ENCODE results near the gene PTPRB. TPM values are rescaled to one million over a fixed set of nuclear protein-coding genes. Genes with fewer than 3 reads are reported as not detected.

PTPRB gene
- total and polyA plus RNA-seq, 2 of the 8 experiments (the other 6 are each of a cell fraction or from before 2014, with no cell fraction given), result 0.36 to 0.58 TPM

DNA sequence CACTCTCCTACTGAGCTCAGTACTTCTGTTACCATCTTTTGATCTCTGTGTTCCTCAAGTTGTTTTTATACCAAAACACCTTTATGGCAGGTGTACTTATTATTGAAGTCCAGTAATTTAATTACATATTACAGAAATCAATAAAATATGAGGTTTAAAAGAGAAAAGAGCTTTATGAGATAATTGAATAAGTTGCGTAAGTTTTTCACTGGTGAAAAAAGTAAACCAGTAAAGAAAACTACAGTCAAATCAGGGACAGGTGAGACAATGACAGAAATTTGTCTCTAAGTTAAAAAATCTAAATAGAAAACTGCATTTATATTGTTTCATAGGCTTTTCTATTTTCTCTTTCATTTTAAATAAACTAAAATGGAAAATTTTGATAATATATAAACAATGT, 29.1 kb upstream of the PTPRB start:
- no peak overlapping the region for H3K9ac ChIP-seq (replicated peaks in 1 of 4; ENCODE audit: extremely low read depth in 1 of 4, low read depth in 3 of 4, low read length in 3 of 4)
- 91% methylated on average over 1 of the region's 1 CpG; no CpG with 5 or more reads in 1 of the 2 experiments for WGBS, 2 experiments (ENCODE audit: extremely low coverage in 1 of 2, insufficient coverage in 1 of 2, insufficient read length in 1 of 2, insufficient replicate concordance in 2 of 2, low coverage in 1 of 2, low lambda C conversion rate in 2 of 2, missing lambda C conversion rate in 1 of 2)
- no peak overlapping the region for H3K14ac ChIP-seq (ENCODE audit: insufficient read length)
- no peak overlapping the region for H3K56ac ChIP-seq (replicated peaks; ENCODE audit: insufficient read length, low read depth, low read length)
- H2BK20ac ChIP-seq (ENCODE audit: low read length), result no peak overlapping the region
- no peaks in the 10 kb centered on the region for H3K27me3 ChIP-seq (replicated peaks in 1 of 4; ENCODE audit: control insufficient read depth in 3 of 4, extremely low read depth in 1 of 4, insufficient read depth in 3 of 4, low read length in 3 of 4)
- TF ChIP-seq GTF2F1 (IDR thresholded peaks at IDR 0.05; ENCODE audit: borderline replicate concordance, low read depth, low read length) (no peak), SP4 (IDR thresholded peaks at IDR 0.05; ENCODE audit: low read length) (no peak), CTBP2 (IDR thresholded peaks at IDR 0.05; ENCODE audit: borderline replicate concordance, insufficient read depth, insufficient read length, low read length) (no peak)
- no peaks in the 10 kb centered on the region for H3K79me1 ChIP-seq (ENCODE audit: low read depth, low read length)
- peaks cover 0 to 8% (median 7%) of the 10 kb centered on the region in 4 experiments; a peak in 5 of 7 replicates for H3K4me1 ChIP-seq (replicated peaks in 1 of 4; ENCODE audit: control insufficient read depth in 3 of 4, insufficient read depth in 4 of 4, low read length in 3 of 4)
- no peak overlapping the region for H4K91ac ChIP-seq (replicated peaks; ENCODE audit: insufficient read length, low read length)
- CTCF ChIA-PET (ENCODE audit: partially characterized antibody), result interaction anchor here (0.6 kb wide), 1 partner anchor 787 kb away, joined by 3 read pairs; no protein-coding TSS in a partner anchor
- no peak overlapping the region for H3K23ac ChIP-seq (ENCODE audit: insufficient read length)
- no peaks in the 10 kb centered on the region for H3K36me3 ChIP-seq (ENCODE audit: control insufficient read depth in 2 of 4, insufficient read depth in 4 of 4, low read length in 3 of 4)
- no peak overlapping the region for H2BK12ac ChIP-seq (ENCODE audit: low read depth, low read length)
- no peaks in the 10 kb centered on the region for H3K9me3 ChIP-seq (ENCODE audit: insufficient read depth in 2 of 2, low read depth in 1 of 2, low read length in 1 of 2)
- H4K8ac ChIP-seq (ENCODE audit: extremely low read depth, insufficient read depth, low read length), result no peak overlapping the region
- no peak overlapping the region for H2BK5ac ChIP-seq (ENCODE audit: low read depth, low read length)
- no peak overlapping the region for H3K4me2 ChIP-seq (ENCODE audit: insufficient read depth in 1 of 2, low read depth in 2 of 2, low read length in 2 of 2)
- no peak overlapping the region for H3K27ac ChIP-seq (ENCODE audit: low read depth, low read length)
- no peak overlapping the region for H2BK15ac ChIP-seq (ENCODE audit: low read length)
- FAIRE-seq (no peak), DNase-seq (ENCODE audit: low read depth in 1 of 2, low spot score in 2 of 2) (no peak)
- H3K18ac ChIP-seq (ENCODE audit: extremely low read depth, low read length), result no peak overlapping the region
- POLR2A ChIA-PET (ENCODE audit: partially characterized antibody), result interaction anchor here (1.2 kb wide), 1 partner anchor 14 kb away, joined by 3 read pairs; no protein-coding TSS in a partner anchor
- H2AFZ ChIP-seq (ENCODE audit: low read length), result no peak overlapping the region
- no peak overlapping the region for H4K5ac ChIP-seq (ENCODE audit: insufficient read length, low read depth, low read length)
- H3K4ac ChIP-seq (replicated peaks; ENCODE audit: insufficient read length, low read depth, low read length), result no peak overlapping the region
- H2AK5ac ChIP-seq (ENCODE audit: low read depth, low read length), result no peak overlapping the region
- no peak overlapping the region for H2BK120ac ChIP-seq (replicated peaks; ENCODE audit: low read depth, low read length)
- H3K4me3 ChIP-seq (ENCODE audit: extremely low read depth in 1 of 4, insufficient read depth in 2 of 4, low read depth in 3 of 4, low read length in 4 of 4), result no peak overlapping the region
- H3K79me2 ChIP-seq (ENCODE audit: control insufficient read depth in 1 of 2, insufficient read depth in 2 of 2, low read length in 2 of 2), result no peaks in the 10 kb centered on the region
- no peaks in the 10 kb centered on the region for H3K23me2 ChIP-seq (ENCODE audit: low read depth, low read length)
- H4K20me1 ChIP-seq (replicated peaks in 1 of 2; ENCODE audit: control insufficient read depth in 1 of 2, insufficient read depth in 2 of 2, low read length in 2 of 2), result no peaks in the 10 kb centered on the region

Measured in H1 (cell line).